Astrocyte of the cerebellum (primary cell): ENCODE results near the gene KCTD17.
A peak's percentile ranks its signal among the peaks of the same experiment; 100 is the strongest.

Experiments
- DNase-seq: peaks from one replicate; pipeline ENCODE4 v3.0.0-alpha.2; 2011; ENCODE audit warnings: low read depth
- H3K4me3 ChIP-seq: 2 replicates; pipeline ENCODE4 v1.5.1; 2011; ENCODE audit warnings: mild to moderate bottlenecking, low read depth, low read length, moderate library complexity
- in situ Hi-C: cut with HindIII; loops from 2 replicates; pipeline ENCODE4 v1.10.0; 2017; ENCODE audit warnings: low sequenced_read_pairs
- TF ChIP-seq, protein P1 (sequence below): IDR thresholded peaks from 2 replicates; pipeline ENCODE4 v1.5.1; 2012; ENCODE audit warnings: low read length, low read depth, moderate library complexity, mild to moderate bottlenecking; ENCODE audit errors: missing control alignments

Gene KCTD17

DNA sequence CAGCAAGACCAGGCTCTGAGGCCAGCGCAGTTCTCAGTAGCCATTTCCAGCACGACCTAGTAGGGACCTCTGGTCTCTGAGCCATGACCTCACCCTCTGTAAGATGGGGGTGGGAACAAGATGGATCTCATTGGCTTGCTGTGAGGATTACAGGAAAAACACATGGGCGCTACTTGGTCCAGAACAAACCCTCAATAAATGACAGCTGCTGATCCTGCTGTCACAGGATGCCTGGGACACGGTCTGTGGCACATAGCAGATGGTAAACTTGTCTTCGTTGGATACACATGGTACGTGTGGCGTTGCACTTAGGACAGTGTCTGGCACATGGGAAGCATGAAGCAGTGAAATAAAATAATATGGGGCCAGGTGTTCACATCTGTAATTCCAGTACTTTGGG is 4.5 kb upstream of the KCTD17 start:
- DNase-seq: no peak
- in situ Hi-C loops: no loop called here
- no peak overlapping the region for H3K4me3 ChIP-seq
- TF ChIP-seq, protein P1, sequence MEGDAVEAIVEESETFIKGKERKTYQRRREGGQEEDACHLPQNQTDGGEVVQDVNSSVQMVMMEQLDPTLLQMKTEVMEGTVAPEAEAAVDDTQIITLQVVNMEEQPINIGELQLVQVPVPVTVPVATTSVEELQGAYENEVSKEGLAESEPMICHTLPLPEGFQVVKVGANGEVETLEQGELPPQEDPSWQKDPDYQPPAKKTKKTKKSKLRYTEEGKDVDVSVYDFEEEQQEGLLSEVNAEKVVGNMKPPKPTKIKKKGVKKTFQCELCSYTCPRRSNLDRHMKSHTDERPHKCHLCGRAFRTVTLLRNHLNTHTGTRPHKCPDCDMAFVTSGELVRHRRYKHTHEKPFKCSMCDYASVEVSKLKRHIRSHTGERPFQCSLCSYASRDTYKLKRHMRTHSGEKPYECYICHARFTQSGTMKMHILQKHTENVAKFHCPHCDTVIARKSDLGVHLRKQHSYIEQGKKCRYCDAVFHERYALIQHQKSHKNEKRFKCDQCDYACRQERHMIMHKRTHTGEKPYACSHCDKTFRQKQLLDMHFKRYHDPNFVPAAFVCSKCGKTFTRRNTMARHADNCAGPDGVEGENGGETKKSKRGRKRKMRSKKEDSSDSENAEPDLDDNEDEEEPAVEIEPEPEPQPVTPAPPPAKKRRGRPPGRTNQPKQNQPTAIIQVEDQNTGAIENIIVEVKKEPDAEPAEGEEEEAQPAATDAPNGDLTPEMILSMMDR: no peak

DNA sequence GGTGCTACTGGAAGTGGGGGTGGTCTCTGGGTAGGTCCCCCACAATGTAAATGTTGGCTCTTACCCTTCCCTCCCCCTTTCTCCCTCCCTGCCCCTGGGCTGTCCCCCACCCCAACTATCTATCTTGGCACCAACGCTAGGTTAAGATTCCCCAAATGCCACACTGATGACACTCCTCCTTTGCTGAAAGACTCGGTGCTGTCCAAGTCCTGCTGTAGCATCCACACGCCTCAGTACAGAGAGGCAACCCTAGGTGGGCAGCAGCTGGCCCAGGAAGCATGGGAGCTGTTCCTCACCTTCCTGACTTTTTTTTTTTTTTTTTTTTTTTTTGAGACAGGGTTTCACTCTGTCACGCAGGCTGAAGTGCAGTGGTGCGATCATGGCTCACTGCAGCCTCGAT is 3.4 kb upstream of the KCTD17 start:
- TF ChIP-seq, protein P1: no peak
- no peak for DNase-seq
- in situ Hi-C loops: no loop called here
- no peak overlapping the region for H3K4me3 ChIP-seq

DNA sequence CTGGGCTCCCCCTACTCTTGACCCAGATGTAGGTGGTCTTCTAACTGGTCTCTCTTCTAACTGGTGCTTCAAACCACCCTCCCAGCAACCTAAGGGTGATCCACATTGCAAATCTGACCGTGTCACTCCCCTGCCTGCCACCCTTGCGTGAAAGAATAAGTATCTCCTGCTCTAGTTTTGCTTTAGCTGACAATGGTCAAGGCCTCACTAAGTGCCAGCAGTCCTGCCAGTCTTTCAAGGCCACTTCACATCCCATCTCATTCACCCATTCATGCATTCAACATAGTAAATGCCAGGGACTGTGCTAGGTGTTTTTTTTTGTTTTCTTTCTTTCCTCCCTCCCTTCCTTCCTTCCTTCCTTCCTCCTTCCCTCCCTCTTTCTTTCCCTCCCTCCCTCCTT is 2.3 kb upstream of the KCTD17 start:
- no peak overlapping the region for H3K4me3 ChIP-seq
- TF ChIP-seq, protein P1: no peak
- in situ Hi-C loops: no loop called here
- no peak for DNase-seq

DNA sequence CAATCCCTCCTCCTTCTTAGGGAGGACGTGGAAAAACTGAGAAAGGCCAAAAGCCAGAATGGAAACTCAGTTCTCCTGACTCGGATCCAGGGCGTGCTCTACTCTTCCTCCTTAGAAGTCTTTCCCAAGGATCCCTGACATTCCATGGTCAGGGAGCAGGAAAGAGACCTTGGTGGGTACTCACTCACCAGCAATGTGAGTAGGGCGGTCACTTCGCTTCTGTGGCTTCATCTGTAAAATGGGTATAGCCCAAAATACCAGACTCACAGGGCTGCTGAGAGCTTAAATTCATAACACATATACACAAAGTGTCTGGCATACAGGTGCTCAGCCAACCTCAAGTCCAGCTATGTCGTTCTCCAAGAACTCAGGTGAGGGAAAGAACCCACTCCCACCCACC is 629 bp upstream of the KCTD17 start:
- in situ Hi-C loops: no loop called here
- H3K4me3 ChIP-seq: no peak overlapping the region
- TF ChIP-seq, protein P1: no peak
- DNase-seq: no peak

DNA sequence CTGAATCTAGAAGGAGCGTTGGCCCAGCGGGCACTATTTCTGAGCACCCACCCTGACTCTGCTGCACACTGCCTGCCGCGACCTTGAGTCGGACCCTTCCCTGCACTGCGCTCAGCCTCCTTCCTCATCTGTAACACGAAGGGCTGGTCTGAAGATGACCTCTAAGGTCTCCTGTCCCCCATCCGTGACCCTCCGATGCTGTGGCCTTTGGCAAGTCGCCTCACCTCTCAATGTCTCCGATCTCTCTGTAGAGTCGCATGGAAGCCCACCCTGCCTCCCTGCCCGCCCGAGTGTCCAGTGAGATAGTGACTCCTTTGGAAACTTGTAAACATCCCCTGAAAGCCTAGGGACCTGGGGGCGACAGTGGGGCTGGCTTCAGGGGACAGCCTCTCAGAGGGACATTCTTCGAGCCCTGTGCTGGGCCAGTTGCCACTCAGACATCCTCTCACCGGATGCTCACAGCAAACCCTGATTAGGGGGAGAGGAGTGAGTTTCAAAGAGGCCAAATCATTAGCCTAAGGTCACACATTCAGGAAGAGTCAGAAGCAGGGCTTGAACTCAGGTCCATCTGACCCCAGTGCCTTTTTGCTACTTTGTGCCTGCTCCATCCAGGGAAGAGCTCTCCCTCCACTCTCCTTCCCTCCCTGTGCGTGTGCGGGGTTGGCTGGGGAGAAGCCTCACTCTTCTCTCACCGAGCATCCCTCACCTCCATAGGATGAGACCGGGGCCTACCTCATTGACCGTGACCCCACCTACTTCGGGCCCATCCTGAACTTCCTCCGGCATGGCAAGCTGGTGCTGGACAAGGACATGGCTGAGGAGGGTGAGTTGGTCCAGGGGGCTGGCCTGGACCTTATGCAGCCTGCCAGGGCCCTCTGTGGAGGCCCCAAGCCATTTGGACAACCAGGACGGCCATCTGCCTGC is 1.1 kb downstream of the KCTD17 start:
- peak overlapping the region; percentile 65 for H3K4me3 ChIP-seq
- TF ChIP-seq, protein P1: no peak
- no peak for DNase-seq
- in situ Hi-C loops: no loop called here

DNA sequence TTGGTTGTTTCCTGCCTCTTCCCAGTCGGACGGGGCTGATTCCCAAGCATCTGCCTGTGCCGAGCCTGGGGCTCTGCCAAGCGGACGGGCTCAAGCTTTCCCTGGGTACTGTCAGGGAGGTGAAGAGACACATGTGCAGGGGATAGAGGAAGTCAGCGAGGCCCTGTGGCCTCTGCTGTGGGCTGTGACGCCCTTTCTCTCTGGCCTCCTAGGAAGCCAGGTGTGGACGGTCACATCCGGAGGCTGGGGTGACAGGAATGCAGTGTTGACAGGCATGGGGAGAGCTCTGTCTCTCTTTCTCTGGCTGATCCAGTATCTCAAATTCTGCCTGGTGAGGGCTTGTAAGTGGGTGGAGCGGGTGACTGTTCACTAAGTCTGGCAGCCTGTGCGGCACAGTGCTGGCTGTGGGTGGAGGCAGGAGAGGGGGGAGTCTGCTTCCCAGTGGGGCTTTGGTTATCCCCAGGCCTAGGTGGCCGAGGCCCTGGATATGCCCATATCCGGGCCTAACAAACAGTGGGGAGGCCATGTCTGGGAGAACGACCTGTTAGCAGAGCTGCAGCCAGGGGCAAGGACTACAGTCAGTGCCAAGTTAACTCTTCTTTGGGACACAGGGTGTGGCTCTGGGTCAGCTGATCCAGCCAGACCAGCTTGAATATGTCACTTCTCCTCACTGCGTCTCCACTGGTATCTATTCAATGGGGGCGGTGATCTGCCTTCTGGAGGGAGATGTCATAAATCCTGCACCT is 1.9 kb downstream of the KCTD17 start:
- no peak overlapping the region for H3K4me3 ChIP-seq
- TF ChIP-seq, protein P1: no peak
- no peak for DNase-seq
- in situ Hi-C loops: no loop called here
